ENCODE data around the gene UNG. TPM values are rescaled to one million over a fixed set of nuclear protein-coding genes. Genes with fewer than 3 reads are reported as not detected.

UNG gene
- total RNA-seq, 2 experiments from 2014 or later = 35.3 to 38.4 TPM

DNA sequence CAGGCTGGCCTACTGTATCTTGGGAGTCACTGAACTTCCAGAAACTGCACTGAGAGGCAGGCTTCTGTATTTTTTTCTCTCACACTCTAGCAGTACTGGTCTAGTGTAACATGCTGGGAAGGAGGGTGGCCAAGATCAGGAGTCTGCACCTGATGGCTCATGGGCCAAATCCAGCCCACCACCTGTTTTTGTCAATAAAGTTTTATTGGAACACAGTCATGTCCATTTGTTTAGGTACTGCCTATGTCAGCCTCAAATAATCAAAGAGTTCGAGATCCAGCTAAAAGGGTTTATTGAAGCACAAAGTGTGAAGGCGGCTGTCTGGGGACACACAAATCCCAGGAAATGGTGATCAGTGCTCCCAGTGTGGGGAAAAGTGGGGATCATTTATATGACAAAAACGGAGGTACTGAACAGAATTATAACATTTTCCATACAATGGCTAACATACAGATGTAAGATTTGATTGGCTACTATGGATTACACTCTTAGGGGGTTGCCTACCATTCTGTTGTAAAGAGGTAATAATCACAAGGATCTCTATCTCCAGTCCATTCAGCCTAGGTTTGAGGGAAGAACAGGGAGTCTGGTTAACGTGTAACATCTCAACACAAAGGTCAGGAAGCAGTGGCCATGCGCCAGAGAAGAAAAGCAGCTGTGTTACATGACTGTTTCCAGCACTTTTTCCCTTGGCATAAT is 32.1 kb upstream of the UNG start:
- Mint-ChIP-seq H3K4me1 (peaks cover 4% of the 10 kb centered on the region), H3K27me3 (no peaks in the 10 kb centered on the region), H3K9me3 (no peaks in the 10 kb centered on the region), H3K4me3 (no peak overlapping the region), H3K27ac (no peak overlapping the region), H3K36me3 (ENCODE audit: low read depth) (no peaks in the 10 kb centered on the region)
- POLR2A ChIA-PET = no interaction called here
- DNase-seq = no peak
- CTCF ChIA-PET = interaction anchor here (0.7 kb wide), 1 partner anchor 568 kb away, joined by 4 read pairs; no protein-coding TSS in a partner anchor

- Mint-ChIP-seq H3K4me1 (peaks cover 4% of the 10 kb centered on the region), H3K36me3 (ENCODE audit: low read depth) (no peaks in the 10 kb centered on the region), H3K27me3 (no peaks in the 10 kb centered on the region), H3K9me3 (no peaks in the 10 kb centered on the region), H3K4me3 (no peak overlapping the region), H3K27ac (no peak overlapping the region)
- ChIA-PET CTCF (interaction anchor here (0.7 kb wide), 1 partner anchor 569 kb away, joined by 4 read pairs; no protein-coding TSS in a partner anchor), POLR2A (no interaction called here)
- no peak for DNase-seq
Measured at GRCh38 chr12:109065853-109066193, 31.6 kb upstream of the UNG start.

DNA sequence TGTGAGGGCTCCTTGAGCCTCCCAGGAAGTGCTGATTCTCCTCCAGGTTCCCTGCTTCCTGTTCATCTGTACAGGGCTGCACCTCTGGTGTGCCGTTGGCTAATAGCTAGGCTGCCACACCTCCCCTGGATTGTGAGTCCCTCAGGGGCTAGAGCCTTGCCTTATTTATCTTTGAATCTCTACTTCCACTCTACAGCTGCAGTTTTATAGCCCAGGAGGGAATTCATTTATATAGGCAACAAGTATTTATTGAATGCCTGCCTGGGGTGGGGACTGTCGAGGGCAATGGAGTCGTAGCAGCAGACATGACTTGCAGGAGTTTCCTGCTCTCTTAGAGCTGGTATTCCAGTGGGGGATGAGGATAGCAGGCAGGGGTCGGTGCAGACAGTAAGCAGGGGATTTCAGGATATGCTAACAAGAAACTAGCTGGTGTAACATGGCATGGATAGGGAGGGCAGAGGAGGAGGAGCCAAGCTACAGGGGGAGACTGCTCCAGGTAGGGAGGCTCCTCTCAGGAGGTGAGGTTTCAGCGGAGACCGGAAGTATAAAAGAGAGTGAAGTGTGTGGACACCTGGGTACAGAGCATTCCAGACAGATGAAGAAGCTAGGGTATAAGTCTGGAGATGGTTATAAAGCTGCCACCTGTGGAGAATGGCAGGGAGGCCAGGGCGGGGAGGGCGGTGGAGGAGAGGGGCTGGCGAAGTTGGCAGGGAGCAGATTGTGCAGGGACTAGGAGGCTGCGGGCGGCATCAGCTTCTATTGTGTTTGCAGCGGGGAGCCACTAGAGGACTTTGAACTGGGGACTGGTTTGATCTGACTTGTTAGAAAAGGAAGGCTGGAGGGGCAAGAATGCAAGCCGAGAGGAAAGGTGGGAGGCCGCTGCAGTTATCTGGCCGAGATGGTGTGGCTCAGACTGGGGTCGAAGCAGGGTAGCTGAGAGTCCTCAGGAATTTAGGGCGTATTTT is 27.8 kb upstream of the UNG start:
- peaks cover under 1% of the 10 kb centered on the region for H3K9me3 Mint-ChIP-seq
- H3K36me3 Mint-ChIP-seq (ENCODE audit: low read depth) = peaks cover 11% of the 10 kb centered on the region
- H3K27me3 Mint-ChIP-seq = no peaks in the 10 kb centered on the region
- POLR2A ChIA-PET = no interaction called here
- no peaks in the 10 kb centered on the region for H3K4me1 Mint-ChIP-seq
- no peak overlapping the region for H3K27ac Mint-ChIP-seq
- no peak overlapping the region for H3K4me3 Mint-ChIP-seq
- CTCF ChIA-PET = interaction anchor here (1.3 kb wide), 1 partner anchor 120 kb away, joined by 4 read pairs; no protein-coding TSS in a partner anchor
- no peak for DNase-seq

DNA sequence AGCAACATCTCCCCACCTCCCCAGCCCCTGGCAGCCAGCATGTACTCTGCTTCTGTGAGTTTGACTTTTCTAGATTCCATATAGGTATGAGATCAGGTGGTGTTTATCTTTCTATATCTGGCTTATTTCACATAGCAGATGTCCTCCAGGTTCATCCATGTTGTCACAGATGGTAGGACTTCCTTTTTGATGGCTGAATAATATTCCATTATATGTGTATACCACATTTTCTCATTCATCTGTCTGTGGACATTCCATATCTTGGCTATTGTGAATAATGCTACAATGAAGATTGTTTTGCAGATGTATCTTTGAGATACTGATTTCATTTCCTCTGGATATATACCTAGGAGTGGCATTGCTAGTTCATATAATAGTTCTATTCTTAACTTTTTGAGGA is 22.5 kb upstream of the UNG start:
- Mint-ChIP-seq H3K4me1 (no peaks in the 10 kb centered on the region), H3K27ac (no peak overlapping the region), H3K4me3 (no peak overlapping the region), H3K36me3 (ENCODE audit: low read depth) (peaks cover 33% of the 10 kb centered on the region), H3K9me3 (peaks cover 9% of the 10 kb centered on the region), H3K27me3 (no peaks in the 10 kb centered on the region)
- CTCF ChIA-PET = no interaction called here
- DNase-seq = no peak
- POLR2A ChIA-PET = no interaction called here

DNA sequence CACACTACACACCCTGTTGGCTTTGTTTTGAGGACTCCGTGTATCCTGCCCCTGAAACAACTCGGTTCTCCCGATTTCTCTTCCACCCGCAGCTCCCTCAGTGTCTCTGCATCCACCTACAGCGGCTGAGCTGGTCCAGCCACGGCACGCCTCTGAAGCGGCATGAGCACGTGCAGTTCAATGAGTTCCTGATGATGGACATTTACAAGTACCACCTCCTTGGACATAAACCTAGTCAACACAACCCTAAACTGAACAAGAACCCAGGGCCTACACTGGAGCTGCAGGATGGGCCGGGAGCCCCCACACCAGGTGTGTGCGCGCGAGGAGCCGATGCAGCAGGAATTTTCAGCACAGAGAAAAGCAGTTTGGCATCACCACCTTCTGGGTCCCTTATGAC is 14.6 kb upstream of the UNG start:
- CTCF ChIA-PET = no interaction called here
- peaks cover 6% of the 10 kb centered on the region for H3K9me3 Mint-ChIP-seq
- no peak overlapping the region for H3K4me3 Mint-ChIP-seq
- no peak overlapping the region for H3K27ac Mint-ChIP-seq
- DNase-seq = no peak
- H3K4me1 Mint-ChIP-seq = no peaks in the 10 kb centered on the region
- H3K27me3 Mint-ChIP-seq = no peaks in the 10 kb centered on the region
- POLR2A ChIA-PET = no interaction called here
- H3K36me3 Mint-ChIP-seq (ENCODE audit: low read depth) = peaks cover 27% of the 10 kb centered on the region

DNA sequence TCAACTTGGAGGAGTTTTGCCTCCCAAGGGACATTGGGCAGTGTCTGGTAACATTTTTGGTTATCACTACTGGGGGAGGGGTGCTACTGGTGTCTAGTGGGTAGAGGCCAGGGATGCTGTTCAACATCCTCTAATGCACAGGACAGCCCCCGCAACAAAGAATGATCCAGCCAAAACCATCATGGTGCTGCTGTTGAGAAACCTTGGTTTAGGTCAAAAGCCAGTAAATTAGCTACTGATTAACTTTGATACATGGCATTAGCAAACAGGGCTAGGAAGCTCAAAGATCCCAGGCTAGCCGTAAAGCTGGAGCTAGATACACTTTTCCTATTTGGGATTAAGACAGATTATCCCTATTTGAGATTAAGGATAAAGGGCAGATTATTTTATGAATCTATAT is 13.0 kb upstream of the UNG start:
- no peaks in the 10 kb centered on the region for H3K27me3 Mint-ChIP-seq
- H3K27ac Mint-ChIP-seq = no peak overlapping the region
- H3K4me1 Mint-ChIP-seq = no peaks in the 10 kb centered on the region
- H3K36me3 Mint-ChIP-seq (ENCODE audit: low read depth) = peaks cover 25% of the 10 kb centered on the region
- no peak for DNase-seq
- H3K9me3 Mint-ChIP-seq = peaks cover 3% of the 10 kb centered on the region
- POLR2A ChIA-PET = interaction anchor here (1.1 kb wide), 1 partner anchor 9 kb away, joined by 3 read pairs; the partner anchor contains the start of gene ALKBH2
- CTCF ChIA-PET = interaction anchor here (1.3 kb wide), 1 partner anchor 8 kb away, joined by 5 read pairs; the partner anchor contains the start of gene ALKBH2
- H3K4me3 Mint-ChIP-seq = no peak overlapping the region

DNA sequence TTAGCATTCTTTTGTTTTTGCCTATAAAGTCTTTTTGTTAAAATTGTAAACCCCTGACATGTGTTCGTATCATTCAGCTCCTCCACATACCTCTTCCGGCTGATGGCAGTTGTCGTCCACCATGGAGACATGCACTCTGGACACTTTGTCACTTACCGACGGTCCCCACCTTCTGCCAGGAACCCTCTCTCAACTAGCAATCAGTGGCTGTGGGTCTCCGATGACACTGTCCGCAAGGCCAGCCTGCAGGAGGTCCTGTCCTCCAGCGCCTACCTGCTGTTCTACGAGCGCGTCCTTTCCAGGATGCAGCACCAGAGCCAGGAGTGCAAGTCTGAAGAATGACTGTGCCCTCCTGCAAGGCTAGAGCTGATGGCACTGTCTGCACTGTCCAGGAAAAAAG is 11.8 kb upstream of the UNG start:
- Mint-ChIP-seq H3K9me3 (no peaks in the 10 kb centered on the region), H3K36me3 (ENCODE audit: low read depth) (peaks cover 18% of the 10 kb centered on the region), H3K4me1 (peaks cover 4% of the 10 kb centered on the region), H3K4me3 (no peak overlapping the region), H3K27ac (no peak overlapping the region), H3K27me3 (no peaks in the 10 kb centered on the region)
- no peak for DNase-seq
- CTCF ChIA-PET = no interaction called here
- POLR2A ChIA-PET = no interaction called here

DNA sequence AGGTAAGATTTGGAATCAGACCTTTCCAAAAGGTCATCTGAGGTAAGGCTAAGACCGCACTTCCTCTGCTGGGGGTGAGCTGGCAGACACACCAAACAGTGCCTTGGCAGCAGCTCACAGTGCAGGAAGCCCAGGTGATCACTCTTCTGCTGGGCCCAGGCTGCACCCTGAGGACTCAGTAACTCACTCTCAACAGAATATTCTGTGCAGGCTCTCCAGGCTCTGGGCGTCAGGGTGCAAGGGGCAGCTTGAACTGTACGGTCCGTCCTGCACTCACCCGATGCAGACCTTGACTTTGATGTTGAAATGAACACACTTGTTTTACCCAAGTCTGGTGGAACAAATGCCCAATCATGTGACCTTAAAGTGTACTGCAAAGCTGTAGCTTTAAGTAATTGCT is 10.1 kb upstream of the UNG start:
- Mint-ChIP-seq H3K4me1 (peaks cover 18% of the 10 kb centered on the region), H3K4me3 (no peak overlapping the region), H3K9me3 (no peaks in the 10 kb centered on the region), H3K27ac (no peak overlapping the region), H3K27me3 (no peaks in the 10 kb centered on the region), H3K36me3 (ENCODE audit: low read depth) (peaks cover 10% of the 10 kb centered on the region)
- ChIA-PET POLR2A (interaction anchor here (2.2 kb wide), 1 partner anchor 35 kb away, joined by 8 read pairs; the partner anchor contains the start of gene USP30), CTCF (interaction anchor here (1.0 to 1.5 kb wide), 3 partner anchors 11 to 523 kb away, joined by 3 to 4 read pairs (median 3); no protein-coding TSS in a partner anchor)
- DNase-seq = no peak

GRCh38 chr12:109088818-109089217 is 8.6 kb upstream of the UNG start:
- no peak overlapping the region for H3K27ac Mint-ChIP-seq
- POLR2A ChIA-PET = no interaction called here
- CTCF ChIA-PET = no interaction called here

GRCh38 chr12:109089683-109090082 is 7.7 kb upstream of the UNG start:
- CTCF ChIA-PET = no interaction called here

More at GRCh38 chr12:109088818-109089217, 8.6 kb upstream of the UNG start:
- H3K27me3 Mint-ChIP-seq = no peaks in the 10 kb centered on the region
- H3K4me1 Mint-ChIP-seq = peaks cover 33% of the 10 kb centered on the region
- no peaks in the 10 kb centered on the region for H3K9me3 Mint-ChIP-seq
- no peak overlapping the region for H3K4me3 Mint-ChIP-seq
- DNase-seq = no peak
- H3K36me3 Mint-ChIP-seq (ENCODE audit: low read depth) = peaks cover 9% of the 10 kb centered on the region

GRCh38 chr12:109092497-109093021 is 4.8 kb upstream of the UNG start:
- H3K4me3 Mint-ChIP-seq = peak overlapping the region; percentile 73
- DNase-seq = no peak
- CTCF ChIA-PET = interaction anchor here (0.7 to 2.1 kb wide), 15 partner anchors 8 to 523 kb away, joined by 3 to 12 read pairs (median 4); partner anchors contain the start of gene USP30

More at GRCh38 chr12:109089683-109090082, 7.7 kb upstream of the UNG start:
- Mint-ChIP-seq H3K9me3 (no peaks in the 10 kb centered on the region), H3K36me3 (ENCODE audit: low read depth) (peaks cover 9% of the 10 kb centered on the region), H3K27me3 (no peaks in the 10 kb centered on the region), H3K4me3 (no peak overlapping the region), H3K27ac (no peak overlapping the region), H3K4me1 (peaks cover 39% of the 10 kb centered on the region)
- no peak for DNase-seq
- POLR2A ChIA-PET = no interaction called here

GRCh38 chr12:109093022-109093918 is 4.1 kb upstream of the UNG start, which contains the start of gene ALKBH2:
Gene ALKBH2 (minus strand): TSS chr12:109093472. CDS start chr12:109092786, 686 bp downstream.
- ChIA-PET CTCF (interaction anchor here (0.6 to 2.6 kb wide), 21 partner anchors 9 to 531 kb away, joined by 3 to 12 read pairs (median 4); partner anchors contain the start of genes ISCU and USP30), POLR2A (interaction anchor here (0.6 to 1.9 kb wide), 7 partner anchors 9 to 578 kb away, joined by 3 to 8 read pairs (median 5); partner anchors contain the start of genes FICD, SART3, SSH1 and USP30)
- peak; percentile 94 for DNase-seq
- no peaks in the 10 kb centered on the region for H3K9me3 Mint-ChIP-seq
- H3K36me3 Mint-ChIP-seq (ENCODE audit: low read depth) = peaks cover 5% of the 10 kb centered on the region
- H3K4me1 Mint-ChIP-seq = peaks cover 45% of the 10 kb centered on the region
- H3K27me3 Mint-ChIP-seq = no peaks in the 10 kb centered on the region
- H3K27ac Mint-ChIP-seq = peak within 1 kb of the TSS; percentile 44
- H3K4me3 Mint-ChIP-seq = peak within 1 kb of the TSS; percentile 73

More at GRCh38 chr12:109092497-109093021, 4.8 kb upstream of the UNG start:
- Mint-ChIP-seq H3K9me3 (no peaks in the 10 kb centered on the region), H3K4me1 (peaks cover 43% of the 10 kb centered on the region), H3K27me3 (no peaks in the 10 kb centered on the region), H3K36me3 (ENCODE audit: low read depth) (peaks cover 5% of the 10 kb centered on the region), H3K27ac (peak overlapping the region; percentile 44)
- POLR2A ChIA-PET = interaction anchor here (0.6 to 1.9 kb wide), 7 partner anchors 8 to 578 kb away, joined by 3 to 8 read pairs (median 5); partner anchors contain the start of genes FICD, SART3, SSH1 and USP30

Data from activated CD4-positive, alpha-beta memory T cell treated with anti-CD3 and anti-CD28 coated beads, Interleukin-2, amount 10 ng/mL, durations not matched to agents 7 days and 5 days (primary cell).